Sigmoid colon (tissue), 4 donors: Measurements from ENCODE around the gene CAPN2.

Experiments
- CTCF ChIP-seq, 4 experiments: fragments of 450-650 bp in 3 of 4; fragments of 200-600 bp in 1 of 4; IDR thresholded peaks; one replicate each; pipeline ENCODE4 v1.5.1; 2016 to 2019; ENCODE audit warnings: antibody characterized with exemption in 4 of 4, mild to moderate bottlenecking in 3 of 4, moderate library complexity in 2 of 4
- EP300 ChIP-seq, 4 donors: sonication (generic); formaldehyde crosslinking; IDR thresholded peaks; one replicate each; pipeline ENCODE4 v1.6.1; 2017; ENCODE audit warnings: antibody characterized with exemption in 4 of 4
- POLR2A ChIP-seq, 2 donors: fragments of 450-650 bp; IDR thresholded peaks; one replicate each; pipeline ENCODE4 v1.6.1; 2016; ENCODE audit warnings: antibody characterized with exemption in 2 of 2, mild to moderate bottlenecking in 2 of 2, moderate library complexity in 2 of 2
- POLR2AphosphoS5 ChIP-seq, 4 donors: sonication (generic); formaldehyde crosslinking; IDR thresholded peaks; one replicate each; pipeline ENCODE4 v1.6.1; 2017; ENCODE audit warnings: antibody characterized with exemption in 4 of 4

GRCh38 chr1:223709598-223709997, 2.7 kb upstream of the CAPN2 start:
- TF ChIP-seq POLR2AphosphoS5 (IDR thresholded peaks at IDR 0.05), result no peak
- no peak for TF ChIP-seq CTCF (IDR thresholded peaks at IDR 0.05)
- TF ChIP-seq POLR2A (IDR thresholded peaks at IDR 0.05), result no peak
- TF ChIP-seq EP300 (IDR thresholded peaks at IDR 0.05), result no peak
